ENCODE results near the gene ASTN2. TPM values are rescaled to one million over a fixed set of nuclear protein-coding genes. Genes with fewer than 3 reads are reported as not detected.
"Not testable (repeated sequence)": the region's sequence is repeated elsewhere in the genome, so short reads cannot be mapped to it uniquely, and the experiment has no call there.

The ASTN2 gene
- total RNA-seq, 1 donor from 2014 or later: 7.9 TPM

- peak; percentile 54 for DNase-seq
These were observed 341.1 kb downstream of the ASTN2 start for GRCh38 chr9:117073539-117074341.

GRCh38 chr9:117073071-117073470 is 341.8 kb downstream of the ASTN2 start:
- no peak for DNase-seq

- no peak for DNase-seq
These were observed 342.6 kb downstream of the ASTN2 start for GRCh38 chr9:117072216-117072615.

- DNase-seq: not testable (repeated sequence)
These were observed 343.1 kb downstream of the ASTN2 start for GRCh38 chr9:117071673-117072207.

GRCh38 chr9:117063721-117064471 is 351.0 kb downstream of the ASTN2 start:
- peak; percentile 22 for DNase-seq

GRCh38 chr9:117060963-117061362 is 353.9 kb downstream of the ASTN2 start:
- no peak for DNase-seq

GRCh38 chr9:117050007-117050406 is 364.9 kb downstream of the ASTN2 start:
- DNase-seq: no peak

- no peak for DNase-seq
These were observed 368.1 kb downstream of the ASTN2 start for GRCh38 chr9:117046666-117047327.

- no peak for DNase-seq
These were observed 370.6 kb downstream of the ASTN2 start for GRCh38 chr9:117044241-117044640.

GRCh38 chr9:117043159-117043558 is 371.7 kb downstream of the ASTN2 start:
- no peak for DNase-seq

GRCh38 chr9:117035546-117035945 is 379.3 kb downstream of the ASTN2 start:
- no peak for DNase-seq

GRCh38 chr9:117034866-117035265 is 380.0 kb downstream of the ASTN2 start:
- peak; percentile 48 for DNase-seq

- no peak for DNase-seq
These were observed 384.5 kb downstream of the ASTN2 start for GRCh38 chr9:117030254-117030768.

- DNase-seq: no peak
These were observed 385.5 kb downstream of the ASTN2 start for GRCh38 chr9:117029341-117029740.

GRCh38 chr9:117028103-117028858 is 386.6 kb downstream of the ASTN2 start:
- DNase-seq: peak; percentile 91

GRCh38 chr9:117021906-117022305 is 393.0 kb downstream of the ASTN2 start:
- no peak for DNase-seq

GRCh38 chr9:117018966-117019617 is 395.8 kb downstream of the ASTN2 start:
- no peak for DNase-seq

- no peak for DNase-seq
These were observed 397.4 kb downstream of the ASTN2 start for GRCh38 chr9:117017414-117017985.

GRCh38 chr9:117014061-117014460 is 400.8 kb downstream of the ASTN2 start:
- DNase-seq: no peak

GRCh38 chr9:117013440-117013995 is 401.3 kb downstream of the ASTN2 start:
- DNase-seq: no peak

Data from tongue (tissue), 2 donors.